H9 (cell line): ENCODE data around the gene ACOX3. TPM values are rescaled to one million over a fixed set of nuclear protein-coding genes. Genes with fewer than 3 reads are reported as not detected.

ENCODE experiments used
- DNase-seq: peaks from one replicate; pipeline ENCODE4 v3.0.0-alpha.2; 2017
- H2AFZ ChIP-seq: one replicate; pipeline ENCODE4 v1.6.1; 2013; ENCODE audit warnings: mild to moderate bottlenecking, low read length, control low read depth, moderate library complexity
- H2AK5ac ChIP-seq: 2 replicates; pipeline ENCODE4 v1.6.1; 2013; ENCODE audit warnings: low read length, control low read depth, mixed read lengths; ENCODE audit not compliant: insufficient read length
- H2BK120ac ChIP-seq: one replicate; pipeline ENCODE4 v1.6.1; 2013; ENCODE audit warnings: low read depth, mild to moderate bottlenecking, low read length, control low read depth, inconsistent platforms; ENCODE audit not compliant: poor library complexity, severe bottlenecking
- H2BK12ac ChIP-seq: 2 replicates; pipeline ENCODE4 v1.6.1; 2013; ENCODE audit warnings: low read length, control low read depth, mixed read lengths, low read depth; ENCODE audit not compliant: insufficient read length
- H2BK15ac ChIP-seq: 2 replicates; pipeline ENCODE4 v1.6.1; 2013; ENCODE audit warnings: low read depth, low read length, control low read depth
- H2BK20ac ChIP-seq: one replicate; pipeline ENCODE4 v1.6.1; 2013; ENCODE audit warnings: low read depth, mild to moderate bottlenecking, low read length, control low read depth, inconsistent platforms; ENCODE audit not compliant: poor library complexity, severe bottlenecking
- H2BK5ac ChIP-seq: 2 replicates; pipeline ENCODE4 v1.6.1; 2013; ENCODE audit warnings: low read length, control low read depth, mixed read lengths; ENCODE audit not compliant: insufficient read length
- H3K14ac ChIP-seq: 2 replicates; pipeline ENCODE4 v1.6.1; 2013; ENCODE audit warnings: low read length, control low read depth; ENCODE audit not compliant: insufficient read depth
- H3K18ac ChIP-seq: 2 replicates; pipeline ENCODE4 v1.6.1; 2013; ENCODE audit warnings: low read depth, mild to moderate bottlenecking, mixed read lengths, low read length, control low read depth; ENCODE audit not compliant: insufficient read length
- H3K23ac ChIP-seq: 2 replicates; pipeline ENCODE4 v1.6.1; 2013; ENCODE audit warnings: low read length, control low read depth, mixed read lengths, low read depth; ENCODE audit not compliant: insufficient read length
- H3K23me2 ChIP-seq: 2 replicates; pipeline ENCODE4 v1.6.1; 2013; ENCODE audit warnings: low read depth, mild to moderate bottlenecking, mixed read lengths, low read length, control low read depth; ENCODE audit not compliant: insufficient read length, poor library complexity, severe bottlenecking
- H3K27ac ChIP-seq: 2 replicates; pipeline ENCODE4 v1.5.1; 2013; ENCODE audit warnings: low read length, control low read depth, mixed read lengths, low read depth; ENCODE audit not compliant: insufficient read length
- H3K27me3 ChIP-seq: 2 replicates; pipeline ENCODE4 v1.6.1; 2013; ENCODE audit warnings: low read length, control low read depth, inconsistent platforms; ENCODE audit not compliant: insufficient read depth
- H3K4ac ChIP-seq: 2 replicates; pipeline ENCODE4 v1.6.1; 2013; ENCODE audit warnings: low read depth, mild to moderate bottlenecking, control low read depth, inconsistent platforms, low read length, moderate library complexity
- H3K4me1 ChIP-seq: 2 replicates; pipeline ENCODE4 v1.6.1; 2013; ENCODE audit warnings: low read length, control low read depth, inconsistent platforms; ENCODE audit not compliant: insufficient read depth
- H3K4me2 ChIP-seq: 2 replicates; pipeline ENCODE4 v1.6.1; 2013; ENCODE audit warnings: low read length, control low read depth, mixed read lengths; ENCODE audit not compliant: insufficient read length, insufficient read depth
- H3K56ac ChIP-seq: 2 replicates; pipeline ENCODE4 v1.6.1; 2013; ENCODE audit warnings: low read depth, mild to moderate bottlenecking, mixed read lengths, low read length, control low read depth; ENCODE audit not compliant: insufficient read length
- H3K79me1 ChIP-seq: 2 replicates; pipeline ENCODE4 v1.6.1; 2013; ENCODE audit warnings: low read depth, mild to moderate bottlenecking, moderate library complexity, low read length, control low read depth, inconsistent platforms; ENCODE audit not compliant: insufficient read depth, poor library complexity, severe bottlenecking
- H3K79me2 ChIP-seq: 2 replicates; pipeline ENCODE4 v1.6.1; 2013; ENCODE audit warnings: low read length, control low read depth, inconsistent platforms; ENCODE audit not compliant: insufficient read depth
- H3K9ac ChIP-seq: 2 replicates; pipeline ENCODE4 v1.6.1; 2013; ENCODE audit warnings: low read length, control low read depth, mixed read lengths; ENCODE audit not compliant: insufficient read length; ENCODE audit errors: extremely low read depth
- H3K9me3 ChIP-seq: one replicate; pipeline ENCODE4 v1.6.1; 2013; ENCODE audit warnings: low read depth, low read length, inconsistent platforms; ENCODE audit not compliant: control insufficient read depth
- H3T11ph ChIP-seq: one replicate; pipeline ENCODE4 v1.6.1; 2013; ENCODE audit warnings: mild to moderate bottlenecking, low read length, control low read depth, inconsistent platforms
- H4K20me1 ChIP-seq: one replicate; pipeline ENCODE4 v1.6.1; 2013; ENCODE audit not compliant: control insufficient read depth, insufficient read length, insufficient read depth
- H4K5ac ChIP-seq: 2 replicates; pipeline ENCODE4 v1.6.1; 2013; ENCODE audit warnings: low read depth, mild to moderate bottlenecking, mixed read lengths, low read length, control low read depth; ENCODE audit not compliant: insufficient read length
- H4K8ac ChIP-seq: replicated peaks from 2 replicates; pipeline ENCODE4 v1.6.1; 2013; ENCODE audit warnings: low read length, control low read depth, mixed read lengths, low read depth; ENCODE audit not compliant: insufficient read length
- H4K91ac ChIP-seq: 2 replicates; pipeline ENCODE4 v1.6.1; 2013; ENCODE audit warnings: low read depth, mild to moderate bottlenecking, moderate library complexity, mixed read lengths, low read length, control low read depth; ENCODE audit not compliant: insufficient read length
- H3K27ac Mint-ChIP-seq, 3 experiments: 2 replicates in 2 of 3; 3 replicates in 1 of 3; pipeline ENCODE4 v1.8.0; 2020 to 2021; ENCODE audit warnings: mixed read lengths in 3 of 3, mild to moderate bottlenecking in 1 of 3, moderate library complexity in 1 of 3
- H3K27me3 Mint-ChIP-seq: 2 replicates; pipeline ENCODE4 v1.8.0; 2021; ENCODE audit warnings: low read depth, mild to moderate bottlenecking, moderate library complexity, mixed read lengths
- H3K36me3 Mint-ChIP-seq, 3 experiments: 2 replicates in 2 of 3; 3 replicates in 1 of 3; pipeline ENCODE4 v1.8.0; 2020 to 2021; ENCODE audit warnings: low read depth in 3 of 3, mixed read lengths in 3 of 3; ENCODE audit not compliant: insufficient read depth in 1 of 3
- H3K4me1 Mint-ChIP-seq, 2 experiments: 2 replicates each; pipeline ENCODE4 v1.8.0; 2020; ENCODE audit warnings: mixed read lengths in 2 of 2
- H3K4me3 Mint-ChIP-seq, 2 experiments: 2 replicates in 1 of 2; 3 replicates in 1 of 2; pipeline ENCODE4 v1.8.0; 2020 to 2021; ENCODE audit warnings: mild to moderate bottlenecking in 2 of 2, mixed read lengths in 2 of 2, moderate library complexity in 1 of 2
- H3K9me3 Mint-ChIP-seq, 2 experiments: 2 replicates in 1 of 2; 3 replicates in 1 of 2; pipeline ENCODE4 v1.8.0; 2020; ENCODE audit warnings: mild to moderate bottlenecking in 2 of 2, mixed read lengths in 2 of 2, moderate library complexity in 1 of 2
- whole genome bisulfite sequencing: extraction: QIAGEN DNeasy Blood & Tissue Kit; methylation state at CpG from one replicate; pipeline ENCODE4 v1.1.7; 2013; ENCODE audit warnings: missing lambda C conversion rate, low lambda C conversion rate, mixed read lengths; ENCODE audit not compliant: insufficient read length; ENCODE audit errors: extremely low coverage; 5-methylcytosine and 5-hydroxymethylcytosine counted together
- total RNA-seq: library from RNA; stranded (reverse); gene quantifications from 2 replicates; pipeline ENCODE4 v1.2.1, GENCODE V29; 2021
- TF ChIP-seq, protein P1 (sequence below): fragments of 200-600 bp; sonication (generic); conservative IDR thresholded peaks from 3 replicates; pipeline ENCODE4 v1.8.0; 2021; ENCODE audit warnings: antibody characterized with exemption, mild to moderate bottlenecking

Gene ACOX3
- total RNA-seq, 1 experiment from 2014 or later, result 13.8 TPM

DNA sequence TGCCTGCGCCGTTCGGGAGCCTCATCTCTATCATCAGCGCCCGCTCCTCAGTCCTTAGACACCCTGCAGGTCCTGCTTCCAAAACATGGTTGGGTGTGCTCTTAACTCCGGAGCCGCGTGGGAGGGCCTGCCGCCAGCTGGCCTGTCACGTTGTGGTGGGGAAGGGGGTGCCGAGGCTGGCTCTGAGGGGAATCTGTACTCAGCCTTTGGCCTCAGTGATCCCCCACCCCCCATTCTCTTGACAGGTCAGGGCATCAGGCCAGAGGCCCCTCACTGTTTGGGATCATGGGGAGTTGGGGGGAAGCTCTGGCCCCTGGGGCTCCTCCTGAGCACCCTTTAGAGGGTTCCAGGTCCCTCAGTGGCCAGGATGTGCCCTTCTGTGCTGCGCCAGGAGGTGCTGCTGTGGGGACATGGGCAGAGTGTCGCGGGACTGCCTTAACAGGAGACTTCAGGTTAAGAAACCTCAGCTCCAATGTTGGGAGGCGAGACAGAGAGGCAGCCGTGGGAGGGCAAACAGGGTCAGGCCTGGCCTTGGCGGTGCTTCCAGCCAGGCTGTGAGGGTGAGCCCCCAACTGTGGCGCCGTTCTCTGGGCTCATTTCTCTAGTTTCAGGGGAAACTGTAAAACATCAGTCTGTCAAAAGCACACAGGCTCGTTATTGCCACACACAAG lies 33.5 kb upstream of the ACOX3 start:
- H3T11ph ChIP-seq, result no peak overlapping the region
- no peak overlapping the region for H2BK120ac ChIP-seq
- no peaks in the 10 kb centered on the region for H3K9me3 ChIP-seq
- TF ChIP-seq, protein P1, sequence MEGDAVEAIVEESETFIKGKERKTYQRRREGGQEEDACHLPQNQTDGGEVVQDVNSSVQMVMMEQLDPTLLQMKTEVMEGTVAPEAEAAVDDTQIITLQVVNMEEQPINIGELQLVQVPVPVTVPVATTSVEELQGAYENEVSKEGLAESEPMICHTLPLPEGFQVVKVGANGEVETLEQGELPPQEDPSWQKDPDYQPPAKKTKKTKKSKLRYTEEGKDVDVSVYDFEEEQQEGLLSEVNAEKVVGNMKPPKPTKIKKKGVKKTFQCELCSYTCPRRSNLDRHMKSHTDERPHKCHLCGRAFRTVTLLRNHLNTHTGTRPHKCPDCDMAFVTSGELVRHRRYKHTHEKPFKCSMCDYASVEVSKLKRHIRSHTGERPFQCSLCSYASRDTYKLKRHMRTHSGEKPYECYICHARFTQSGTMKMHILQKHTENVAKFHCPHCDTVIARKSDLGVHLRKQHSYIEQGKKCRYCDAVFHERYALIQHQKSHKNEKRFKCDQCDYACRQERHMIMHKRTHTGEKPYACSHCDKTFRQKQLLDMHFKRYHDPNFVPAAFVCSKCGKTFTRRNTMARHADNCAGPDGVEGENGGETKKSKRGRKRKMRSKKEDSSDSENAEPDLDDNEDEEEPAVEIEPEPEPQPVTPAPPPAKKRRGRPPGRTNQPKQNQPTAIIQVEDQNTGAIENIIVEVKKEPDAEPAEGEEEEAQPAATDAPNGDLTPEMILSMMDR, result no peak
- no peak overlapping the region for H2AK5ac ChIP-seq
- H4K91ac ChIP-seq, result no peak overlapping the region
- no peak overlapping the region for H3K23ac ChIP-seq
- Mint-ChIP-seq H3K4me1 (peaks cover 14 to 16% of the 10 kb centered on the region in 2 experiments), H3K4me3 (no peak overlapping the region), H3K27me3 (no peaks in the 10 kb centered on the region), H3K9me3 (no peaks in the 10 kb centered on the region), H3K27ac (peak overlapping the region in 1 of 3 experiments; percentile 68; a peak in 2 of 7 replicates), H3K36me3 (peaks cover 10 to 38% (median 28%) of the 10 kb centered on the region in 3 experiments; a peak in 6 of 7 replicates)
- no peak overlapping the region for H2BK20ac ChIP-seq
- no peak overlapping the region for H3K4me2 ChIP-seq
- no peak overlapping the region for H4K8ac ChIP-seq
- H2AFZ ChIP-seq, result no peak overlapping the region
- H3K9ac ChIP-seq, result no peak overlapping the region
- no peak overlapping the region for H3K4ac ChIP-seq
- no peak overlapping the region for H4K5ac ChIP-seq
- H3K18ac ChIP-seq, result no peak overlapping the region
- DNase-seq, result no peak
- H3K14ac ChIP-seq, result no peak overlapping the region
- H2BK12ac ChIP-seq, result no peak overlapping the region
- H3K56ac ChIP-seq, result no peak overlapping the region
- no peaks in the 10 kb centered on the region for H3K23me2 ChIP-seq
- H2BK5ac ChIP-seq, result no peak overlapping the region
- H2BK15ac ChIP-seq, result no peak overlapping the region
- no peaks in the 10 kb centered on the region for H3K4me1 ChIP-seq
- H3K27me3 ChIP-seq, result no peaks in the 10 kb centered on the region
- H4K20me1 ChIP-seq, result no peaks in the 10 kb centered on the region
- H3K79me2 ChIP-seq, result no peaks in the 10 kb centered on the region
- H3K27ac ChIP-seq, result no peak overlapping the region
- WGBS, result no CpG with 5 or more reads among the region's 20 CpGs
- no peaks in the 10 kb centered on the region for H3K79me1 ChIP-seq
